Epithelial cell of esophagus (primary cell): Measurements from ENCODE around the gene PICK1.

Source experiments
- DNase-seq: peaks from one replicate; pipeline ENCODE4 v3.0.0; 2010; ENCODE audit warnings: low read depth
- H3K4me3 ChIP-seq: 2 replicates; pipeline ENCODE4 v1.5.1; 2011; ENCODE audit warnings: mild to moderate bottlenecking, low read length, control low read depth
- CTCF ChIP-seq: IDR thresholded peaks from 2 replicates; pipeline ENCODE4 v1.5.1; 2011; ENCODE audit warnings: low read depth, mild to moderate bottlenecking, low read length, control low read depth, inconsistent platforms; ENCODE audit not compliant: insufficient read depth; ENCODE audit errors: missing control alignments

Gene PICK1

DNA sequence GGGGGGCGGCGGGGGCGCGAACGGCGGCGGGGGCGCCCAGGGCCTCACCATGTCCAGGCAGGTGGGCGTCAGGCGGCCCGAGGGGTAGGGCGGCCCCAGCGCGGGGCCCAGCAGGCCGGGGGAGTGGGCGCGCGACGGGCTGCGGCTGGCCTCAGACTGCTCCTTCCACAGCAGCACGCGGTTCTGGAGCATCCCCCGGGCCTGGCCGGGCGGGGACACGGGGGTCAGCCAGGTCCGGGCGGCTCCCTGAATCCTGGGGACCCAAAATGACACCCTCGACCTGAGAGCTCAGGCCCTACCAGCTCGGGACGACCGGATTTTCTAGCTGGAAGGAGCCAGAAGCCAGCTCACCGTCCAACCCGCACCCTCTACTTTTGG is 32.3 kb downstream of the PICK1 start:
- H3K4me3 ChIP-seq = no peak overlapping the region
- no peak for DNase-seq
- no peak for TF ChIP-seq CTCF

DNA sequence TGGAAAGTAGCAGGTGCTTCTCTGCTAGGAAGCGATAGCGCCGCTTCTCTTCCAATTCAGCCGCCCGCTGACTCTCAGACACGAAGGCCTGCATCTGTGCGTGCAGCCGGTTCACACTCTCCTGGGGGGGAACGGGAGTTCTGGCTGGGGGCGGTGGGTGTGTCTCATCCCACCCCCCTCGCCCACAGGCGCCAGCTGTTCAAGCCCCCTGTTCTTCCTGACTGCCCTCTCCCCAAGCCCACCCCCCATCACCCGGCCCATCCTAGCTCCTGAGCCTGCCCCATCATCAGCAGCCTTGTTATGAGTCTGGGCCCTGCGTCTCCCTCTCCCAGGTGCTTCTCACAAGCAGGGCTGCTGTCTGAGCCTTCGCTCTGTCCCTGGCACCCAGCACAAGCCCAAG is 39.9 kb downstream of the PICK1 start:
- no peak for TF ChIP-seq CTCF
- no peak overlapping the region for H3K4me3 ChIP-seq
- no peak for DNase-seq

GRCh38 chr22:38097557-38098409 is 40.6 kb downstream of the PICK1 start:
- DNase-seq = no peak
- TF ChIP-seq CTCF = peak; percentile 48

GRCh38 chr22:38098410-38099249 is 41.4 kb downstream of the PICK1 start:
- H3K4me3 ChIP-seq = no peak overlapping the region
- no peak for DNase-seq
- no peak for TF ChIP-seq CTCF

More at GRCh38 chr22:38097557-38098409, 40.6 kb downstream of the PICK1 start:
- no peak overlapping the region for H3K4me3 ChIP-seq

DNA sequence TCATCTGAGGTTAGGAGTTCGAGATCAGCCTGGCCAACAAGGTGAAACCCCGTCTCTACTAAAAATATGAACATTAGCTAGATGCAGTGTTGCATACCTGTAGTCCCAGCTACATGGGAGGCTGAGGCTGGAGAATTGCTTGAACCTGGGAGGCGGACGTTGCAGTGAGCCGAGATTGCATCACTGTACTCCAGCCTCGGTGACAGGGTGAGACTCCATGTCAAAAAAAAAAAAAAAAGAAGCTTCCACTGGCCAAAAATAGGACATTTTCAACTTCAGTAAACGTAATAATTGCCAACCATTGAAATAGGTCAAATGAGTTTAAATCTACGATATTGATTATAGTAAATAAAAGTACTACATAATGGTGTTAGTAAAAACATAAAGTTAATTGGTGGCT is 46.4 kb downstream of the PICK1 start:
- H3K4me3 ChIP-seq = no peak overlapping the region
- DNase-seq = no peak
- TF ChIP-seq CTCF = no peak

DNA sequence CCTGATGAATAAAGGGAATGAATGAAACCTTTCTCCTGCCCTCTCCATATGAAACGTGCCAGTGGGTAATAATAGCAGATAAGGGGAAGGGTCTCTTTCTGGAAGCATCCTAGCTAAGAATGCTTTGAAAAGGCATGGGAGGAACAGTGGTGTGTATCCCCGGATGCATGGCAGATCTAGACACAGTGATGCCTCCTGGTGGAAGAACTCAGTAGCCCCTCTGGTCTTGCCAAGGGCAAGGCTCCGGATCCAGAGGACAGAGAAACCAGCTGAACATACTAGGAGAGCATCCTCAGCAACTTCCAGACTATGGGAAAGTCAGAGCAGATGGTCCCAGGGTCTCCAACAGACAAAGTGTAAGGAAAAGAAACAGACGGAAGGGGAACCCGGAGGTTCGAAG is 46.9 kb downstream of the PICK1 start:
- DNase-seq = no peak
- peak; percentile 29 for TF ChIP-seq CTCF
- no peak overlapping the region for H3K4me3 ChIP-seq
